GM19351 (cell line): Measurements from ENCODE around the gene IPO13.

ENCODE experiments used
- ATAC-seq: cut with Tn5 transposase; IDR thresholded peaks from one replicate; pipeline ENCODE4 v1.9.1; 2021; ENCODE audit warnings: mild to moderate bottlenecking, moderate library complexity; ENCODE audit not compliant: unreplicated experiment

Gene IPO13

DNA sequence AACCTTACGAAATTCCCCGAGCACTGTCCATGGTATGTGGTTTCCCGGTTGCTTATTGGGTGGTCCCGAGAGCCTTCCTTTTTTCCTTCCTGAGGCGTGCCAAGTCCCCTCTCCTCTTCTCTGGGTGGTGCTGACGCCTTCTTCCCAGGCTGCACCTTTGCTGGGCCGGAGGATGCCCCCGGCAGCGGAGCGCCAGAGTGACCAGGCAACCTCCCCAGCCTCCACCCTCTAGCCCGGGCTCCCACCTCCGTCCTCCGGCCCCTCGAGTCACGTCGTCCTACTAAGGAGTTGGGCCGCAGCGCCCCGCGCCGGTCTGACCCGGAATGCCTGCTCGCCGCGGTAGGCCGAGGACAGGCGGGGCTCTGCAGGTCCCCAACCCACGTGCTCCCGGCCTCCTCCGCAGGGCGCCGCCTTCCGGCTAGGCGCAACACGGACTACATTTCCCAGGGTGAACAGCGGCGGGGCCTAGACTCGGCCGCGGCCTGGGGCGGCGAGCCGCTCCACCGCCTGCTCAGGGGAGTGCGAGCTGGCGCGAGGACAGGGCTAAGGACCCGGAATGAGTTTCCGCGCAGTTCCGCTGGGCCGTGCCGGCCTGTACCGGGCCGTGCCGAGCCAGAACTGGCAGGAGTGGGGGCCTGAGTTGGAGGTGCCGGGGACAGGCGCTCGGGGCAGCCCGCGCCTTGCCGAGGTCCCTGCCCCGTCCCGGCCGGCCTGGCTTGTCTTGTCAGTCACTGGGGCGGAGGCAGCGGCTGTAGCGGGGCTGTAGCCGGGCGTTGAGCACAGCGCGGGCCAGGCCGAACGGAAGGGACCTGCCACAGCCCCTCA is at the start of gene IPO13:
Gene IPO13, plus strand, starts transcription at position 715 of the 825 bp plus-strand sequence. CDS start 651 bp downstream, outside the sequence.
- ATAC-seq = peak; percentile 89

DNA sequence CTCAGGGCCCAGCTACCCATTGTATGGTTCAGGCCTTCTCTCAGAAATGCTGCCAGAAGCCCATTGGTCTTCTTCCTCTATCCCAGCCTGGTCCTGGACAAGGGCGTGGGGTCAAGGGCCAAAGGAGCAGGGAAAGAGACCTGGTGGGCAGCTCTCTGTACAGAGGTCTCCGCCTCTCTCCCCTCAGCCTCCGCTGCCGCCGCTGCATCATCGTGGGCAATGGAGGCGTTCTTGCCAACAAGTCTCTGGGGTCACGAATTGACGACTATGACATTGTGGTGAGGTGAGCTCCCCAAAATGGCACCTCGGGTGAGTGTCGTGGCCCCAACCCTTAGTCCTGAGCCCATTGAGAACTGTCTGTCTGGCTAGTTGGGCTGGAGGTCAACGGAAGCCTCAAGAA is 47.8 kb upstream of the IPO13 start:
- ATAC-seq = no peak

- ATAC-seq = no peak
Observed at GRCh38 chr1:43900386-43900785, 46.4 kb upstream of the IPO13 start.

GRCh38 chr1:43901196-43901961 is 45.4 kb upstream of the IPO13 start:
- ATAC-seq = no peak

GRCh38 chr1:43902058-43902831 is 44.5 kb upstream of the IPO13 start:
- ATAC-seq = no peak

DNA sequence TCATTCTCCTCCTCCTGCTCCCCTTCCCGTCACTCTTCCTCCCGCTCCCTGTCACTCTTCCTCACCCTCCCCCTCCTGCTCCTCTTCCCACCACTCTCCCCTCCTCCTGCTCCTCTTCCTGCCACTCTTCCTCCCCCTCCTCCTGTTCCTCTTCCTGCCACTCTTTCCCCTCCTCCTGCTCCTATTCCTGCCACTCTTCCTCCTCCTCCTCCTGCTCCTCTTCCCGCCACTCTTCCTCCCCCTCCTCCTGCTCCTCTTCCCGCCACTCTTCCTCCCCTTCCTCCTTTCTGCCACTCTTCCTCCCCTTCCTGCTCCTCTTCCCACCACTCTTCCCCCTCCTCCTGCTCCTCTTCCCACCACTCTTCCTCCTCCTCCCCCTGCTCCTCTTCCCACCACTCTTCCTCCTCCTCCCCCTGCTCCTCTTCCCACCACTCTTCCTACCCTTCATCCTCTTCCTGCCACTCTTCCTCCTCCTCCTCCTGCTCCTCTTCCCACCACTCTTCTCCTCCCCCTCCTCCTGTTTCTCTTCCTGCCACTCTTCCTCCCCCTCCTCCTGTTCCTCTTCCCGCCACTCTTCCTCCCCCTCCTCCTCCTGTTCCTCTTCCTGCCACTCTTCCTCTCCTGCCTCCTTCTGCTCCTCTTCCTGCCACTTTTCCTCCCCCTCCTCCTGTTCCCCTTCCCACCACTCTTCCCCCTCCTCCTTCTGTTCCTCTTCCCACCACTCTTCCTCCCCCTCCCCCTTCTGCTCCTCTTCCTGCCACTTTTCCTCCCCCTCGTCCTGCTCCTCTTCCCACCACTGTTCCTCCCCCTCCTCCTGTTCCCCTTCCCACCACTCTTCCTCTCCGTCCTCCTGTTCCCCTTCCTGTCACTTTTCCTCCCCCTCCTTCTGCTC is 41.8 kb upstream of the IPO13 start:
- ATAC-seq = no peak

- no peak for ATAC-seq
Observed at GRCh38 chr1:43908226-43908625, 38.5 kb upstream of the IPO13 start.

GRCh38 chr1:43908858-43909257 is 37.9 kb upstream of the IPO13 start:
- no peak for ATAC-seq

GRCh38 chr1:43910343-43910742 is 36.4 kb upstream of the IPO13 start:
- ATAC-seq = no peak

GRCh38 chr1:43912607-43913006 is 34.1 kb upstream of the IPO13 start:
- no peak for ATAC-seq

GRCh38 chr1:43913051-43913501 is 33.7 kb upstream of the IPO13 start:
- ATAC-seq = no peak

GRCh38 chr1:43913666-43914360 is 32.9 kb upstream of the IPO13 start:
- no peak for ATAC-seq

DNA sequence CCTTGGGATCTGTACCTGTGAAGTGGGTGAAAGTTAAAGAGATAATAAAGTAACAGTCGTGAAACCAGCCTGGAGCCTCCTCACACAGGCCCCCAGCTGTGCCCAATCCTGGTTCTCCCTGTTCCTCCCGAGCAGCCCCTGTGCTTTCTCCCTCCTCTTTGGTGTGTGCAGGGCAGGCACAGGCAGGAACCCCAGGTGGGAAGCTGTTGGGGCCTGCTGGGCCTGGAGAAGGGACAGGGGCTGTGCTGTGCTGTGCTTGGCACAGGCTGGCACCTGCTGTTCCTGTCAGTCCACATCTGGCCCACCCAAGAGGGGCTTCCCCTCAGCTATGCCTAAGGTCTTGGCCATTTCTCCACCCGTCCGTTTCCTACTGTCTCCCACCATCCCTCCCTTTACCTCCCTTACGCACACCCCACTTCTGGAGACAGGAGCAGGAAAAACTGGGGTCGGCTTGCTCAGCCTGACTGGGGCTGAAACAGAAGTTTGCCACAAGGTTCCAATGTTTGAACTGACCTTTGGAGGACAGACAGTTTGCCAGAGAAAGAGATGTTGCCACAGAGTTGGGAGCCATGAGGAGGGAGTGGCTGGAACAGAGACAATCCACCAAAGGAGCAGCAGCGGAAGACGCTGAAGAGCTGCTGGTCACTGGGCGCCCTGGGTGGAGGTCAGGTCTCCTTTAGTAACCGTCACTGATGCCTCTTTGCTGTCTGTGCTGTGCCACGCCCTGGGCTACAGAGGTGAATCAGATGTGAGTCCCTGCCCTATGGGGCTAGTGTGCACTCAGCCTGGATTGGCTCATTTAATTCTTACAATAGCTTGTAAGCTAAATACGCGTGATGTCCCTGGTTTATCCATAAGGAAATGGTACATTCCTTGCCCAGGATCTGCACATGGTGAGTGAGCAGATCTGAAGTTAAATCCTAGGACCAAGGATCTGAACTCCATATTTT is 31.9 kb upstream of the IPO13 start:
- ATAC-seq = no peak

GRCh38 chr1:43919906-43920305 is 26.8 kb upstream of the IPO13 start:
- no peak for ATAC-seq

DNA sequence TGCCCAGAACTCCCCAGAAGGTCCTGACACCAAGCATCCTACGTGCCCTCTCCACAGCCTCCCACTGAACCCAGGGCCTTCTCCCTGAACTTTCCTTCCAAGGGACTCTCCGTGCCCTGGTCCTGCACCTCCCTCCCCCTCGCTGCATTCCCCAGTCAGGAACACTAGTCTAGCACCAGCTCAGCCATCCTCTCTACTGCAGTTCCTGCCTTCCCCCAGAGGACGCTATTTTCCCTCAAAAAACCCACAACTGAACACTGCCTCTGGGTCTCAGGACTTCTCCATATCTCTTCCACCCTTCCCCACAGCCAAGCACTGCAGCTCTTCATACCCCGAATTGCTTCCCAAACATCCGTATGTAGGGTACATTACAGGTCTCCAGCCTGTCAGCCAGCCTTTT is 25.7 kb upstream of the IPO13 start:
- ATAC-seq = no peak

DNA sequence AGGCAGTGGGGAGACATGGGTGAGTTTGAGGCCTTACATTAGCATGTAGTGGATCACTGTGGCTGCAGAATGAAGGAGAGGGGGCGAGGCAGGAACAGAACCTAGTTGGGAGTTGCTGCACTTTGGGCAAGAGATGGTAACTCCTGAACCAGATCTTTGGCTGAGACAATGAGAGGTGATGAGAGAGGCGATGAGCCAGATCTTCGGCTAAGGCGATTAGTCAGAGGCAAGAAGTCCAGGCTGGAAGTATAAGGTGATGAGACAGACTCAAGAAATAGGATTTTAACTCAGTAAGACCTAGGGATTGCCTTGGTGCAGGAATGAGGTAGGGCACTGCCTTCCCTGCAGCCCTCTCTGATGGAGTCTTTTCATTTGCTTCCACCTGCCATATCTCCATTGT is 22.2 kb upstream of the IPO13 start:
- no peak for ATAC-seq

DNA sequence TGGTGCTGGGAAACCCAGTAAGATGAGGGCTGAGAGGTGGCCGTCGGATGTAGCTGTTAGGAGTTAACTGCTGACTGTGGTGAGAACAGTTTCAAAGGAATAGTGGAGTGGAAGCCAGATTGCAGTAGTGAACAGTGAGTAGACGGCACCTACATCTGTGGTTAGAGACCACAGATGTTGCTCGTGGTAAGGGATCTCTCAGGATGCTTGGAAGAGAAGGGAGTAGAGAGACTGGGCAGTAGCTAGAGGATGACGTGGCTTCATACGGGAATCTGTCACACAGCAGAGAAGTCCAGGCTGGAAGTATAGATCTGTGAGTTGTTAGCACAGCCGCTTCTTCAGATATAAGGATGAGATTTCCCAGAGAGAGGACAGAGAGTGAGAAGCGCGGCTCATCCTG is 20.9 kb upstream of the IPO13 start:
- ATAC-seq = no peak

- no peak for ATAC-seq
Observed at GRCh38 chr1:43930168-43930948, 16.4 kb upstream of the IPO13 start.
